ENCODE measurements around the gene ARMC12. TPM values are rescaled to one million over a fixed set of nuclear protein-coding genes. Genes with fewer than 3 reads are reported as not detected.
A peak's percentile ranks its signal among the peaks of the same experiment; 100 is the strongest.

Gene ARMC12
- total and polyA plus RNA-seq, 10 of the 15 experiments (the other 5 are each of a cell fraction or from before 2014, with no cell fraction given), result 0.10 to 1.6 (median 0.62) TPM

GRCh38 chr6:35688605-35689322, 48.1 kb upstream of the ARMC12 start, which contains the start of gene FKBP5 (continued):
- TF ChIP-seq EGR1 (IDR thresholded peaks at IDR 0.05; ENCODE audit: borderline replicate concordance in 1 of 2, low read depth in 2 of 2, low read length in 2 of 2) (peak in 1 of 2 experiments; percentile 88; a peak in 2 of 3 replicates), ATF7 (IDR thresholded peaks at IDR 0.05; ENCODE audit: low read depth) (0 out of 2 replicates have a peak, but pooled peaks have one; percentile 16), NR2C2 (IDR thresholded peaks at IDR 0.05; ENCODE audit: borderline replicate concordance, control insufficient read depth, insufficient read length, low read depth) (no peak), SMARCA5 (IDR thresholded peaks at IDR 0.05) (peak; percentile 67; the same call in 1 of the 2 replicates), HCFC1 (IDR thresholded peaks at IDR 0.05; ENCODE audit: low read length) (no peak), ZBTB33 (IDR thresholded peaks at IDR 0.05) (no peak), TBL1XR1 (IDR thresholded peaks at IDR 0.05; ENCODE audit: low read depth, low read length) (no peak), USF2 (IDR thresholded peaks at IDR 0.05; ENCODE audit: borderline replicate concordance, low read depth, low read length) (peak; percentile 47), MTA3 (IDR thresholded peaks at IDR 0.05; ENCODE audit: borderline replicate concordance, low read length) (no peak), RBBP5 (conservative IDR thresholded peaks at IDR 0.05) (no peak), ZNF274 (IDR thresholded peaks at IDR 0.05; ENCODE audit: insufficient read depth, insufficient read length) (no peak), NR2C1 (IDR thresholded peaks at IDR 0.05) (peak; percentile 43; the same call in 1 of the 2 replicates), BHLHE40 (IDR thresholded peaks at IDR 0.05; ENCODE audit: borderline replicate concordance in 1 of 2, low read depth in 2 of 2, low read length in 1 of 2) (peak in 1 of 2 experiments; percentile 72; a peak in 2 of 4 replicates), POLR2AphosphoS5 (IDR thresholded peaks at IDR 0.05; ENCODE audit: low read length) (peak; percentile 72; the same call in 1 of the 2 replicates), ATF2 (IDR thresholded peaks at IDR 0.05; ENCODE audit: low read length) (no peak), MLLT1 (IDR thresholded peaks at IDR 0.05) (no peak)
- TF ChIP-seq, protein P1, sequence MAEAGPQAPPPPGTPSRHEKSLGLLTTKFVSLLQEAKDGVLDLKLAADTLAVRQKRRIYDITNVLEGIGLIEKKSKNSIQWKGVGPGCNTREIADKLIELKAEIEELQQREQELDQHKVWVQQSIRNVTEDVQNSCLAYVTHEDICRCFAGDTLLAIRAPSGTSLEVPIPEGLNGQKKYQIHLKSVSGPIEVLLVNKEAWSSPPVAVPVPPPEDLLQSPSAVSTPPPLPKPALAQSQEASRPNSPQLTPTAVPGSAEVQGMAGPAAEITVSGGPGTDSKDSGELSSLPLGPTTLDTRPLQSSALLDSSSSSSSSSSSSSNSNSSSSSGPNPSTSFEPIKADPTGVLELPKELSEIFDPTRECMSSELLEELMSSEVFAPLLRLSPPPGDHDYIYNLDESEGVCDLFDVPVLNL (IDR thresholded peaks at IDR 0.05; ENCODE audit: low read depth, low read length), result peak; percentile 84
- TF ChIP-seq, protein P2, sequence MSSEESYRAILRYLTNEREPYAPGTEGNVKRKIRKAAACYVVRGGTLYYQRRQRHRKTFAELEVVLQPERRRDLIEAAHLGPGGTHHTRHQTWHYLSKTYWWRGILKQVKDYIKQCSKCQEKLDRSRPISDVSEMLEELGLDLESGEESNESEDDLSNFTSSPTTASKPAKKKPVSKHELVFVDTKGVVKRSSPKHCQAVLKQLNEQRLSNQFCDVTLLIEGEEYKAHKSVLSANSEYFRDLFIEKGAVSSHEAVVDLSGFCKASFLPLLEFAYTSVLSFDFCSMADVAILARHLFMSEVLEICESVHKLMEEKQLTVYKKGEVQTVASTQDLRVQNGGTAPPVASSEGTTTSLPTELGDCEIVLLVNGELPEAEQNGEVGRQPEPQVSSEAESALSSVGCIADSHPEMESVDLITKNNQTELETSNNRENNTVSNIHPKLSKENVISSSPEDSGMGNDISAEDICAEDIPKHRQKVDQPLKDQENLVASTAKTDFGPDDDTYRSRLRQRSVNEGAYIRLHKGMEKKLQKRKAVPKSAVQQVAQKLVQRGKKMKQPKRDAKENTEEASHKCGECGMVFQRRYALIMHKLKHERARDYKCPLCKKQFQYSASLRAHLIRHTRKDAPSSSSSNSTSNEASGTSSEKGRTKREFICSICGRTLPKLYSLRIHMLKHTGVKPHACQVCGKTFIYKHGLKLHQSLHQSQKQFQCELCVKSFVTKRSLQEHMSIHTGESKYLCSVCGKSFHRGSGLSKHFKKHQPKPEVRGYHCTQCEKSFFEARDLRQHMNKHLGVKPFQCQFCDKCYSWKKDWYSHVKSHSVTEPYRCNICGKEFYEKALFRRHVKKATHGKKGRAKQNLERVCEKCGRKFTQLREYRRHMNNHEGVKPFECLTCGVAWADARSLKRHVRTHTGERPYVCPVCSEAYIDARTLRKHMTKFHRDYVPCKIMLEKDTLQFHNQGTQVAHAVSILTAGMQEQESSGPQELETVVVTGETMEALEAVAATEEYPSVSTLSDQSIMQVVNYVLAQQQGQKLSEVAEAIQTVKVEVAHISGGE (CRISPR knock-in tag; IDR thresholded peaks at IDR 0.05), result no peak

Measured in GM12878 (cell line).